NCI-H146 treated with DMSO at 0.1 percent for 48 hours (cell line): Measurements from ENCODE around the gene TMEM170A.
"Not testable (repeated sequence)": the region's sequence is repeated elsewhere in the genome, so short reads cannot be mapped to it uniquely, and the experiment has no call there.

Experiments
- DNase-seq: peaks from one replicate; lab custom pipeline; 2025; ENCODE audit not compliant: unreplicated experiment; lab: John Stamatoyannopoulos, UW

TMEM170A gene

DNA sequence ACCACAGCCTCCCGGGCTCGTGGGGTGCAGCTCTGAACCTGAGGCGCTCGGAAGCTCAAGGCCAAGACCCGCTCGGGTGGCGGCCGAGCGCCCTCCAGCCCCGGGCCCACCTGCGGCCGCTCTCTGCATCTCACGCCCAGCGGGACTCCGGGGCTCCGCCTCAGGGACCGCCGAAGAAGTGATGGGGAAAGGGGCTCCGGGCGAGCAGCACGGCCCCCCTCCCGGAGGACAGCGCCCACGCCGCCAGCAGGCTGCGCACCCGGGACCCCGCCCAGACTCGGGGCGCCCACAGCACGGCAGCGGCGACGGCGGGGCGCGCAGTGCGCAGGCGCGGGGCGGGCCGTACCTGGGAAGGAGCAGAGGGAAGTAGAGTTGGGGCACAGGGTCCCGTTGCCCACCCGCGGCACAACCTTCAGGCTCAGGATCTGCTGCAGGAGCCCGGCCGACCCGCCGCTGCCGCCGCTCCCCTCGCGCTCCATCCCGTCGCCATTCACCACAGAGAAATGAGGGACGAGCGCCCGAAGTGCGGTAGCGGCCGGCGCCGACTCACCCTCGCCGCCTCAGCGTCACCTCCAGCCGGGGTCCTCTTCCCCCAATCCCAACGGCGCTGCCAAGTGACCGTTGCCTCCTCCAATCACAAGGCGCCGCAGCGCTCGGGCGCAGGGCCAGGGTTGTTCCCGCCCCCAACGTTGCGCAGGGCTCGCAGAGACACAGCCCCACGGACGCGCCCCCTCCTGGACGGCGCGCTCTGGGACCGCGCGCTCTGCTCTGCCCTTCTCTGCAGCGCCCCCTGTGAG is at the start of gene TMEM170A:
TSS of gene TMEM170A (minus strand) at position 568 of the 797 bp plus-strand sequence. CDS start at position 479, 89 bp downstream.
- DNase-seq, result peak; percentile 83

DNA sequence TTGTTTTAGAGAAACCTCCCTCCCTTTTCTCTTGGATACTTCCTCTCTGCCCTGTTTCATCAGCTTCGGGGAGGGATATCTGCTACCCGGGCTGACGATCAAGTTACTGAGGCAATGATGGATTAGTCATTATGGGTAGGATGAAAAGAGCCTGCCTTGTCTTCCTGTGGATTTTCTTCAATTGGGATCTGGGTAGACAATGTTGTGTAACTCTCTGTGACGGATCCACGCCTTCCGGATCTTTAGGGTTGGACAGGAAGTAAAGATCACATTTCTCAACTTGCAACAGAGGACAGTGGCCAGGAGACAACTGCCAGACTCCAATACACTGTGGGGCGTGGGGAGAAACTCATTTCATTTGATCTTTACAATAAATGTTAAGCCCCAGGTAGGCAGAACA is 42.1 kb upstream of the TMEM170A start:
- no peak for DNase-seq

DNA sequence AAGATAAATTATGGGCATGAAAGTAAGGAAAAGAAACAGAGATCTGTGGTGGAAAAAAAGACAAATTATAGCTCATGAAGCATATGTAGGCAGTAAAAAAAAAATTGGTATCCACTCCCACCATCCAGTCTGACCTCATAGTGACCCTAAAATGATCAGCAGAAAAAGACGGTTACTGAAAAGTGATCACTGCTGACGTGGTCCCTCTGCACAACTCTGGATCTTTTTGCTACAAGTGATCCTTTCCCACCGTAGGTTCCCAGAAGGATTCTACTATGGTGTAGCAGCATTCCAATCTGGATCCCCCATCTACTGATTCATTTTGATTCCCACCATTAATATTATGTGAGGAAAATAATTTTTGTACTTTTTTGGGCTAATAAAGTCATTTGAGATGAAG is 41.6 kb upstream of the TMEM170A start:
- DNase-seq, result no peak

- DNase-seq, result no peak
Measured at GRCh38 chr16:75503801-75504200, 39.3 kb upstream of the TMEM170A start.

- DNase-seq, result no peak
Measured at GRCh38 chr16:75502916-75503605, 38.6 kb upstream of the TMEM170A start.

DNA sequence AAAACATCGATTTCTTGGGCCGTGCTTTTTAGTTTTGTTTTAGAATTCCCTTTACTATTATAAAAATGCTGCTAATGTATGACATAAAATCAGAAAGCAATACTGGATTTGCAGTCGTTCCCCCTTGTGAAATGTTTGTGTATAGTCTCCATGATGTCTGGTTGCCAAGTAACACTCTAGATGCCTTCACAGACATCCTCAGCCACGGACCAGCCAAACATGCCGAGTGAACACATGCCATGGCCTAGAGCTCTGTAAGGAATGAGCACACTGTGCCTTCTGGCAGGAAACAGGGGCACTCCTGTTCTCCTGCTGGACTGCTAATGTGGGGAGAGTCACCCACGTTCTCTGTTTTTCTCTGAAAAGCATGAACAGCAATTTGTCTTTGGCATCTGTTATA is 37.3 kb upstream of the TMEM170A start:
- not testable (repeated sequence) for DNase-seq

GRCh38 chr16:75501359-75501758 is 36.9 kb upstream of the TMEM170A start:
- DNase-seq, result no peak

DNA sequence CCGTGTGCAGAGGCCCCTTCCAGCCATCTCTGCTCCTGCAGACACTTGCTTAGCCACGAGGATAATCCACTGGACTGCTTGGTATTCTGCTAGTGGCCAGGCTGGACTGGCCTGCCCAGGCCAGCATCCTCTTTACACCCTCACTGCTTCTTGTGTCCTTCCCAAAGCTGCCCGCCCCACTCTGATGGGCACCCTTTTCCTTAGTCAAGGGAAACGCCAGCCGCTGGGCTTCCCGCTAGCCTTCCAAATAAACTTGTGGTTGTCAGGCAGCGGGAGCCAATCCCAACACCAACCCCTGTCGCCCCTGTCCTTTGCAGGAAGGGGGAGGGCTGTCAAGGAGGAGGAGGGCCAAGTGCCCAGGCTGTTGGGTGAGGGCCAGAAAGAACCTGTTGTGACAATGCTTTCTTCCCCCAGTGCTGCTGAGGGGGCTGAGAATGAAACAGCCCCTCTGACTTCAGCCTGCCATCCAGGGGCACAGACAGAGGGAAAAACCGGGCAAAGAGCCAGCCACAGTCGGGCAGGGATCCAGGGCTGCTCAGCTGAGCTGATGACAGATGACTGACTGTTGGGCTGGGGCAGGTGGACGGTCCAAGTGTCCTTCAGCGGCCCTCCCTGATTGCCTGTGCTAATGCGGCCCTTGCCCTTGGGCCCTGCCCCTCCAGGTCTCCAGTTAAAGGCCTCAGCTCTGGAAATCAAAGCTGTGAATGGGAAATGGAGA is 34.3 kb upstream of the TMEM170A start:
- not testable (repeated sequence) for DNase-seq

DNA sequence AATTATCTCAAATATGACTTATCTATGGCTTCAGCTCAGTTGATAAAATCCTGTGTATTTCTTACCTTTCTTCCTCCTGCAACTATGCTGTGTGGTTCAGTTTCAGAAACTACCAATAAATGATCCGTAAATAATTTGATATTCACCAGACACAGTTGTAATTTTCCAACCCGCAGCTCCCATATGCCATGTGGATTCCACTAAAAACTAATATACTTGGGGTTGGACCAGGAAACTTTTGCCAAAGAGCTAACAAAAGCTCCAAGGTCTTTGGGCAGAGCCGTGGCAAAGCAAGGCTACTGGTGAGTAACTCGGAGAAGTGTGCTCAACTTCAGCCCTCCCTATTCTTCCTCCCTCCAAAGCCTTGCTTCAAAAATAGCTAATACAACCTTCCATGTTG is 33.1 kb upstream of the TMEM170A start:
- no peak for DNase-seq

DNA sequence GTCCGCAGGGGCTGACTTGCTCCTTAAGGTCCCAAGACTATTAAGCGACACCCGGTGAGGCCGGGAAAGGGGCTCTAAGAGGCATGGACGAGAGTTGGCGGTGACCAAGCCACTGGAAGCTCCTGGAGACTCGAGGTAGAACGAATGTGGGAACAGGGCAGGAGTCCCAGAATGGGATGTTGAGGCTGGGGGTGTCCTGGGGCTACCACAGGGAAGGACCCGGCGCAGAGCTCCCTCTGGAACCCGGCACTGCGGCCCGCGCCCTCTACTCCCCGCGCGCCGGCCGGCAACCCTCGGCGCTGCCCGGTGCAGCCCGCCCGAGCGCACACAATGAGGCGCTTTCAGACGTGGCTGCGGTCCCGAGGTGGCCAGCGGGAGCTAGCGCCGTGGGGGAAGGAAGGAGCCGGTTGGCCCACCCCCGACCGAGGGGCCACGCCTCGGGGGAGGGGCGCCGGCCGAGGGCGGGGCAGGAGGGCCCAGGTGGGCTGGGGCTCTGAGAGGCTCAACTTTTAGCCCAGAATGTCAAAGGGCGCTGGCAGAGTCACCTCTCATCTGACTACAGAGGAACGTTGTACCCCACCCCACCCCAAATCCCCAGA is 30.7 kb upstream of the TMEM170A start, which contains the start of gene CHST6:
TSS of gene CHST6 (minus strand) at position 366 of the 599 bp plus-strand sequence. CDS start 15,613 bp downstream, outside the sequence.
- no peak for DNase-seq

- DNase-seq, result no peak
Measured at GRCh38 chr16:75494661-75495075, 30.2 kb upstream of the TMEM170A start.

DNA sequence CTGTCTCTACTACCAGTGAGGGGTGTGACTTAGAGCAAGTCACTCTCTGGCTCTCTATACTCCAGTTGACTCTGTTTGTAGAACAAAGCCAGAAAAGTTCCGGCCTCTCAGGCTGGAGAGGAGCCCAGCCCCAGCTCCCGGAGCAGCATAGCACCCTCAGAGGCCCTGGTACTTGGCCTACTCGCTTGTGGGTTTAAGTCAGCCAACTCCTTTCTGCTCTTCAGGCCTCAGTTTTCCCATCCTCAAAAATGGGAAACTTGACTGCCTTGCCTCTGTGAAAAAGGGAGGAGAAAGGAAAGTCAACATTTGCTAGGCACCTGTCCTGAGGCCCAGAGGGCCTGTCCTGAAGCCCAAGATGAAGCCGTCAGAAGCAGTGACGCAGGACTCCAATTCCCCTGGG is 29.7 kb upstream of the TMEM170A start:
- no peak for DNase-seq

GRCh38 chr16:75491876-75492275 is 27.4 kb upstream of the TMEM170A start:
- DNase-seq, result peak; percentile 47

DNA sequence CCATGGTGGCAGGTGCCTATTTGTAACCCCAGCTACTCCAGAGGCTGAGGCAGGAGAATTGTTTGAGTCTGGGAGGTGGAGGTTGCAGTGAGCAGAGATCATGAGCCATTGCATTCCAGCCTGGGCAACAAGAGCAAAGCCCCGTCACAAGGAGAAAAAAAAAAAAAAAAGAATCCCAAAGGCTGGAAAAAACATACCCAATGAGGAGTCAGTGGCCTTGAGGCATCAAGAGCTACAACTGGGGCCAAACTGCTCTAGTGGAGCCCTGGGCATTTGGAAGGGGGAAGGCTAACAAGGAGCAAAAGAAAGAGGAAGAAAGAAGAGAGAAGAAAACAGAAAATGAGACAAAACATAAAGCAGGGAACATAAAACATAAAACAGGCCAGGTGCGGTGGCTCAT is 23.8 kb upstream of the TMEM170A start:
- no peak for DNase-seq

GRCh38 chr16:75486676-75487313 is 22.3 kb upstream of the TMEM170A start:
- no peak for DNase-seq

- DNase-seq, result peak; percentile 35
Measured at GRCh38 chr16:75486014-75486675, 21.7 kb upstream of the TMEM170A start.

DNA sequence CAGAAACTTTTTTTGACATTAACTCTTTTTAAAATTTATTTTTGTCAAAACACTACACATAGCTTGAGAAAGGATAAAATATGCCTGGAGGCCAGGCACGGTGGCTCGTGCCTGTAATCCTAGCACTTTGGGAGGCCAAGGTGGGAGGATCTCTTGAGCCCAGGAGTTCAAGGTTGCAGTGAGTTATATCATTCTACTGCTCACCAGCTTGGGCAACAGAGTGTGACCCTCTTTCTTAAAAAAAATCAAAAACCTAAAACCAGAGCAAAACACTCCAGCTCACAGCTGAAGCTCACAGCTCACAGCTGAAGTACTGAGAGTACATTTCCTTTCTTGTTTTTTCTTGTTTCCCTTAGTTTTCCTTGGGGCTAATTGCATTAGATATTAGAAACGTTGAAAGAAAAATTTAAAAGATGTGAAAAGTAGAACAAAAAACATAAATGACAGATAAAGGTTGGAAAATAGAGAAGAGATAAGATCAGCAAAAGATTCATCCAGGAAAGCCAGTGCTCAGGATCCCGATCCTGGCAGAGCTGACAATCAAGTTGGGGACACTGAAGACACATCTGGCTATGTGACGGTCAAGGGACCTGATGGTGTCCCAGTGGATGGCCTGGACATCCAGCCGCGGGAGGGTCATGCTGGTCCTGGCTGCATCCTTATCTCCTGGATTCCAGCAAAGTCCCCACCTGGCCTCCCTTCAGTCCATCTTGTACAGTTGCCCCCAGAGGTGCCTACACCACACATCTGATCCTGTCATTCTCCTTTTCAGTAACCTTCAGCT is 20.9 kb upstream of the TMEM170A start:
- DNase-seq, result no peak

GRCh38 chr16:75483222-75483621 is 18.7 kb upstream of the TMEM170A start:
- no peak for DNase-seq

- no peak for DNase-seq
Measured at GRCh38 chr16:75482434-75483205, 18.1 kb upstream of the TMEM170A start.
